T-helper 1 cell (primary cell): ENCODE results near the gene DCPS.
A peak's percentile ranks its signal among the peaks of the same experiment; 100 is the strongest.
"Not testable (repeated sequence)": the region's sequence is repeated elsewhere in the genome, so short reads cannot be mapped to it uniquely, and the experiment has no call there.

ENCODE experiments used
- DNase-seq, 5 donors: peaks; one replicate each; pipeline ENCODE4 v3.0.0-alpha.2; 2012 to 2020

DCPS gene

DNA sequence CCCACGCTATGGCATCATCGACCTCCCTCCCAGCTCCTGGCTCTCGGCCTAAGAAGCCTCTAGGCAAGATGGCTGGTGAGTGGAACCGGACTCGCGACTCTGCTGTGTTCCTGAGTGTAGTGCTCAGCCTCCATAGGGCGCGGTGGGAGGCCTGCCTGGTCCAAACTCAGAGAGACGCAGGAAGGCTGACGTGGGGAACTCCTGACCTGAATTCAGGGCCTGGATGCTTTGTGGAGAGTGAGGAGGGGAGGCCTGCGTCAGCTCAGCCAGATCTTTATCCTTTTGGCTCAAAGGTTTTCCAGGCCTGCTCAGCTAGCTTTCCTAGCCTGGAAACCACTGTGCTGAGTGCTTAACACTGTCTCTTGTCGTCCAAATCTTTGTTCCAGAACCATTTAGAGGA is 13.0 kb upstream of the DCPS start:
- no peak for DNase-seq

DNA sequence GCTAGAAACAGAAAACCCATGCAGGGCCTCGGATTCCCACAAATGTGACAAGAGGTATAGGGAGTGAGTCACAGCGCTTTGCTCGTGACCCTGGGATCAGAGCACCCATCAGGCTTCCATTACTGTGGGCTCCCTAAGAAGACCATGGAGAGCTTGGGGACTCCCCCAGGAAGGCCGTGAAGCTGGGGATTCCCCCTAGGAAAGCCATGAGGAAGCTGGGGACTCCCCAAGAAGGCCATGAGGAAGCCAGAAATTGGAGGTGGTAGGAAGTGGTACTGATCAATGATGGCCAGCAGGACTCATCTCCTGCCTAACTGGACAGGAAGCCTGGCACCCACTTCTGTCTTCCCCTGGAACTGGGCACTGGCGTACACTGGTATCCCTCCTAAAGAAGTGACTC is 10.1 kb upstream of the DCPS start:
- DNase-seq, result no peak

DNA sequence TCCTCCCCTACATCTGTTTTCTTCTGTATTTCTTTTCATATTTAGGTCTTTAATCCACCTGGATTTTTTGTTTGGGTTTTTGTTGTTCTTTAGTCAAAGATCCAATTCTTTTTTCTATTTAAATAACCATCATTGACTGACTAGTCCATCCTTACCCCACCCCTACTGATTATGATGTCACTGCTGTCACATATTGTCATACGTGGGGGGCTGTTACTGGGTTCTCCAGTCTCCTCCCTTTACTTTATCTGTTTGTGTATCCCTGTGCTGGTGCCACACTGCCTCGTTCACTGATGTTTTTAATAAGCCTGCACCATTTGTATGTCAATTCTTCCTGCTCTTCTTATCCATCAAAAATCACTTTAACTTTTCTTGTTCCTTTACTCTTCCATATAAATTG is 6.9 kb upstream of the DCPS start:
- no peak for DNase-seq

DNA sequence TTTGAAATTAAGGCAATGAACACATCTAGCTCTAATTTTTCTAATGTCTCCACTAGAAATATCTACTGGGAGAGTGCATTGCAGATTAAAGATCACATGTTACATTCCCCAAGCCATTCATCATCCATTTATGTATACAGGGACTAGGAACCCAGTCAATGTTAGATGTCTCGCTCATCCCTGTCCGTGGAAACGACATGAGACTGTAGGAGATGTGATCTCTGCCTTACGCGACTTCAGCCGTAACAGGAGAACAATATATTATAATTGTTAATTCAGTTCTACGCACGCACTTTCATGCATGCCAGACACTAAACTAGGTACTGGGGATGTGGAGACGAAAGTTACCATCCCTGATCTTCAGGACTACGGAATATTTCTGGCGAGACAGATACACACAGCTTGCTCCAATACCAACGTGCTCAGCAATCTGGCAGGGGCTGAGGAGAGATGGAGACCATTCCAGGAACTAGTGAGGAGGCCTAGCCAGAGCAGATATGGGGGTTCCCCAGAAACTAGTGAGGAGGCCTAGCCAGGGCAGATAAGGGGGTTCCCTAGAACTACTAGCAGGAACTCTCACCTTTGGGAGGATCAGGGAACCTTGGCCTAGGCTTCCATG is 706 bp downstream of the DCPS start:
- no peak for DNase-seq

DNA sequence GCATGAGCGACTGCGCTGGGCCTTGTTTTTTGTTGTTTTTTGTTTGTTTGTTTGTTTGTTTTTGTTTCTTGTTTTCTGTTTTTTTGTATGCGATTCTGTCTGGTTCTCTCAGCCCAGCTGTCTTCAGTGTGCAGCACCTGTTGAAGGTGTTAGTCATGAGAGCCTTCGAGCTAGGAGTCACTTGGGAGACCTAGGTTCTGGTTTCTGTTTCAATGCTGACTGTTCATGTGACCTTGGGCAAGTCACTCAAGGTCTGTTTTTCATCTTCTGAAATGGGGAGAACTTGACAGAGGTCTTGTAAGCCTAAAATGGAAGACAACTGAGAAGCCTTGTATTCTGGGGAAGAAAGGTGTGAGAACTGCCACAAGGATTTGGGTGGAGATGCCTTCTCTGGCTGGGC is 1.8 kb downstream of the DCPS start:
- peak in 1 of 5 donors; percentile 57 for DNase-seq

DNA sequence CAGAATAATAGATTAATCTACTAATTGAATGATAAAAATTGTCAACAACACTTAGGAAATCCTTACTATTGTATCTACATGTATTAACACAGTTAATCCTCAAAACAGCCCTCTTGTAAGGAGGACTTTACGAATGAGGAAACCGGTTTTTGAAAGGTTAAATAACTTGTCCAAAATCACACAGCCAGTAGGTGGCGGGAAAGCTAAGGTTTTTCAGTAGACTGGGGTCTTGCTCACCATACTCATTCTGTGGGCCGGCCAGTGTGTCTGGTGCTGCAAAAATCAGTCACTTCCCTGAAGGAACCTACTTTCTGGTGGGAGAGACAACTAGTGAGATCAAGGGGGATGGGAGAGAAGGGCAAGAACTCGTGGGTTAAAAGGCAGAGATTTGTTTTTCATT is 3.8 kb downstream of the DCPS start:
- no peak for DNase-seq

DNA sequence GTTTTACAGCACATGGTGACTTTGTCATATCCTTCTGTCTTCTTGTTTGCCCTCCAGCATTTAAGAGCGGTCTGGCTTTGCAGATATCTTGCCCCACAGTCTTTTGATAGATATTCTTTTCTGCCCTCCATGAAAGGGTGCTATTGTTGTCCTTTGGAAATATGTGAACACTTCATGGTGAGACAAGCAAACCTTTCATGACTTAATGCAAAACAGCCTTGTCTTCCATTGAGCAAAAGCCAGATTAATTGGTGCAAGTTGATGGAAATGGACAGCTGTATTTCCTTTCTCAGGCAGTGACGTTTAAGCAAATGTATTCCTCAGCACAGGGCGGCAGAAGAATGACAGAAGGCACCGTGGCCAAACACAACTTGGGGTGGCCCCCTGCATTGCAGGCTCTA is 4.4 kb downstream of the DCPS start:
- no peak for DNase-seq

DNA sequence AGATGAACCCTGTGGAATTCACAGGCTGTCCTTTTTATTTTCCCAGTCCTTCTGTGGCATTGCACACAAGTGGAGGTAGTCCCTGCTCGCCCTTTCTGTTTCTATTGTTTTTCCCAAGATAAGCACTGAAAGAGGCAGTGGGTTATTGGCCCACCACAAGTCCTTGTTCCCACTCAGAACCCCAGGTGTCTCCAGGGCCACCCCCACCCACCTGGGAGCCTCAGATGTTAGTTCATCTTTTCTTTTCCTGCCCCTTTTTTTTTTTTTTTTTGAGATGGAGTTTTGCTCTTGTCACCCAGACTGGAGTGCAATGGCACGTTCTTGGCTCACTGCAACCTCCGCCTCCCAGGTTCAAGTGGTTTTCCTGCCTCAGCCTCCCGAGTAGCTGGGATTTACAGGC is 4.9 kb downstream of the DCPS start:
- DNase-seq, result not testable (repeated sequence)

DNA sequence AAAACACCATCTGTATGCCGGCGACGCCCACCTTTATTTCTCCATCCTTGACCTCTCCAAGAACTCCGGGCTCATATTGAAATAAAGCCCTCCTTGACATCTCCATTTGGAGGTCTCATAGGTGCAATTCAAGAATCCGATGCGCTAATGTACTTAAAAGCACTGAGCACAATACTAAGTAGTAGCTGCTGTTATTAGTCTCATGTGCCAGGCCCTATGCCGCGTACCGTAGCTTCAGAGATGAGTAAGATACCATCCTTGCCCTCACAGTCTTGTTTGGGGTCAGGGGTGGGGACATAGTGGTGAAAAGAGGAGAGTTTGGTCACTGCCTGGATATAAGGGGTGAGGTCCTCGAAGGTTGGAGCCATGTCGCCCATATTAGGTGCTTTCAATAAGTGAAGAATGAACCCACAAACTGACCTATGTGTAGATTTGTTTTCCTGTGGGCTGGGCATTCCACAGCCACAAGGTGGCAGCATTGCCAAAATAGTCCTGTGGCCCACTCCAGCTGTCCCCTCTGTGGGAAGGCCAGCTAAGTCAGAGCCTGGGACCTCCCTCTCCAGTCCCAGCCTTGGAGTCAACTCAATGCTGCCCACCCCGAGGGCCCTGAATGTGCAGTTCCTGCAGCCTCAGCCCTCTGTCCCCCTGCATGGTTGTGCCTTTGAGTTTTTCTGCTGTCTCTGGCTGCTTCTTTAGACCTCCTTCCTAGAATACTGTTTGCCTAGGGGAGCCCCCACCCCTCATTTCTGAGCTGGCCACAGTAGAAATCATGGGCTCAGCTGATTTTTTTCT is 6.5 kb downstream of the DCPS start:
- peak in 4 of 5 donors; percentile 17 to 57 (median 28) for DNase-seq

DNA sequence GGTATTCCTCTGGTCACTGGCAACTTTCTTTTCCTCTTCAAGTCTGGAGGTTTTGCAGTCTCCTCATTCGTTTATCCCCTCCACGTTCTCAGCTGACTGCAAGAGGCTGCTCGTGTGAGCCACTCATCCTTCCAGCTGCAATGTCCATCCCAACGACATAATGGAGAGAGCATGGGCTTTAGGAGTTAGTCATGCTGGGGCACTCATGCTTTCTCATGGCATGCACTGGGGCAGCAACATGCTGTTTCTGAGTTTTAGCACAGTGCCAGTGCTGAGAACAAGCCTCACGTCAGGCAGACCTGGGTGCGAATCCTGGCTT is 7.1 kb downstream of the DCPS start:
- DNase-seq, result no peak

DNA sequence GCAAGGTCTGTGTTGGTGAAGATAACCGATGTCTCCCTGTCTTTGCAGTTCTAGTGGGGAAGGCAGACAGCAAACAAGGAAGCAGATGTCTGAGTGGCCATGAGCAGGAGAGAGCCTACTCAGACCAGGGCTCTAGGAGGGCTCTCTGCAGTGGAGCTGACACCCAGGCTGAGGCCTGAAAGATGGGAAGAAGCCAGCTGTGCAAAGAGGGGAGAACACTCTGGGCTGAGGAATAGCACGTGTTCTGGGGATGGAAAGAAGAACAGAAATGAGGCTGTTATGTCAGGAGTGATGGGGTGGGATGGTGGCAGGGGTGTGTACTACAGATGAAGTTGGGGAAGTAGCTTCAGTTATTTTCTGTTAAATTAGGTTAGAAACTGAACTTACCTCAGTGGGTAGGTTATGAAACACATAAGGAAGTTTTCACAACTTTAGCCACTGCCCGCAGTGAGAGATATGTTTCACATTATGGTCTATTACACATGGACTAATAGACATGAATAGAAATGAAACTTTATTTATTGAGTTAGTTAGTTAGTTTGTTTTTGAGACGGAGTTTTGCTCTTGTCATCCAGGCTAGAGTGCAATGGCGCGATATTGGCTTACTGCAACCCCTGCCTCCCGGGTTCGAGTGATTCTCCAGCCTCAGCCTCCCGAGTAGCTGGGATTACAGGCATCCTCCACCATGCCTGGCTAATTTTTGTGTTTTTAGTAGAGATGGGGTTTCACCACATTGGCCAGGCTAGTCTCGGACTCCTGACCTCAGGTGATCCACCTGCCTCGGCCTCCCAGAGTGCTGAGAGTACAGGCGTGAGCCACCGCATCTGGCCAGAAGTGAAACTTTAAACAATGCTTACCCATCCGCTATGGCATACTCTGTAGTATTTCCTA is 7.8 kb downstream of the DCPS start:
- DNase-seq, result no peak

DNA sequence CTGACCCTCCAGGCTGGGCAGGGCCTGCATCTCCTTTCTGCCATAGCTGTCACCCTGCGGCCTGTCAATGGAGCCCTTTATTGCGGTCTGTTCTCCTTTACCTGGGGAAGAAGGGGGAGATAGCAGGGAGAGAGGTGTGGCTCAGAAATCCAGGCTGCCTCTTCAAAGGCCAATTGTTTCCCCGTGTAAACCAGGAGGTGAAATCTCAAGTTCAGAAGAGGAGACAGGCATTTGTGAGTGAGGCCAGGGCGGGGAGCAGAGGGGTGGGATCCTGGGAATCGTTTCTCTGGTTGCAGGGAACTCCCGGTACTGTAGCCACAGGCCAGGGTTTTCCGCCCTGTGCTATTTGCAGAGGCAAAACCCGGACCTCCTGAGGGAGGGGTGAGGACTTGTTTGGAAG is 9.1 kb downstream of the DCPS start:
- DNase-seq, result no peak

DNA sequence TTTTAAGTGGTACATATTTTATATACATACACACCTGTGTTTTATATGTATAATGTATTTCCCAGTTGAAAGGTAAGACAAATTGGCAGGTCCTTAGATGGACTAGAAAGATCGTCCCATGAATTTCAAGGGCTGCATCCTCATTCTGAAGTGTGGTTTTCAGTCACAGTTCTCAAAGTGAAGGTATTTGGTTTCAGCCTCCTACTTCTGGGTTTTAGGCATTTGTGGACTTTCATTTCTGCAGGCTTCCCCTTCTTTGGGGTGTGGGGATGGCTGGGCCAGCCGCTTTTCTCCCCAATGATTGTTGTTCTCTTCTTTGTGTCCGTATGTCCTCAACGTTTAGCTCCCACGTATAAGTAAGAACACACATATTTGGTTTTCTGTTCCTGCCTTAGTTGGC is 10.0 kb downstream of the DCPS start:
- no peak for DNase-seq

DNA sequence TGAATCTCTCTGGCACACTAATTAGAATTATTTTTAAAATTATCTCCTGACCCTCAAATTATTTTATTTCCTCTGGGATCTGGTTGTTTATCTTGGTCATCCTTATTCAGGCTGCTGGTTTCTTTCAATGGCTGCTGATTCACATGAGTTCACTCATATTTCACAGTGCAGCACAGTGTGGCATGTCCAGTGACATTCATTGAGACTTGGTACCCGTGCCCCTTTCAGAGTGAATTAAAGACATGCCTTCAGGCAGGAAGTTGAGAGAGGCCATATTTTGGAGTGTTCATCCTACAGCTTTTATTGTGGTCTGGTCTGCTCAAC is 13.5 kb downstream of the DCPS start:
- DNase-seq, result no peak

DNA sequence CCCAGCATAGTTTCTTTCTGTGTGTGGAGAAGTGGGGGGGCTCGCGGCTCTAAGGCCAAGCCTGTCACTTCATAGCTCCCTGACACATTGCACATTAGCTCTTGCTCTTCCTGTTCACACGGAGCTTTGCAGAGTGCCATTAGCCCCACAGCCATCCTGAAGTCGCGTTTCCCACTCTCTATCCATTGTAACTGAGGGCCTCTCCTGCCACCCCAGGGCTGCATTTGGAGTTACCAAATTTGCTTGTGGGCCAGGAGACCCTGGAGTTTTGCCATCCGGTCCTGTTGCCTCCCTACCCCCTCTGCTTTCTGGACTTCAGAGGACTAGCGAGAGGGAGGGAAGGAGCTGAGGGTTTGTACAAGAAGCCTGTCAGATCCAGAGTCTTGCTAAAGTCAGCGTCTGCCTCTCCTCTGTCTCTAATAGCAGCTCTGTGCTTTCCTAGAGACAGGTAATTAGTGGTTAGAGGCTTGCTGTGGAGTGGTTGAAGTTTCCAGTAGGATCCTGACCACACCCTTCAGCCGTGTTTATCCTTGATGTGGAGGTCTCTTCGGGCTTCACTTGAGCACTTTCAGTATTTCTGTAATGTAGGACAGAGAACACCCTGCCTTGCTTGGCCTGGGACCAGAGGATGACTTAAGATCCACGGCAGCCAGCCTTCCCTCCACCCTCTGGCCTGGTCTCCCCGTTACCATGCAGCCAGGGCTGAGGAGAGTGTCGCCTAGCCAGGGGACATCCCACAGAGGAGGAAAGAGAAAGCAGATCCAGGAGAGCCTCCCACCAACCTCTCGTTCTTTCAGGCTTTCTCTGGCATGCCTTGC is 14.1 kb downstream of the DCPS start:
- DNase-seq, result peak in 1 of 5 donors; percentile 26

DNA sequence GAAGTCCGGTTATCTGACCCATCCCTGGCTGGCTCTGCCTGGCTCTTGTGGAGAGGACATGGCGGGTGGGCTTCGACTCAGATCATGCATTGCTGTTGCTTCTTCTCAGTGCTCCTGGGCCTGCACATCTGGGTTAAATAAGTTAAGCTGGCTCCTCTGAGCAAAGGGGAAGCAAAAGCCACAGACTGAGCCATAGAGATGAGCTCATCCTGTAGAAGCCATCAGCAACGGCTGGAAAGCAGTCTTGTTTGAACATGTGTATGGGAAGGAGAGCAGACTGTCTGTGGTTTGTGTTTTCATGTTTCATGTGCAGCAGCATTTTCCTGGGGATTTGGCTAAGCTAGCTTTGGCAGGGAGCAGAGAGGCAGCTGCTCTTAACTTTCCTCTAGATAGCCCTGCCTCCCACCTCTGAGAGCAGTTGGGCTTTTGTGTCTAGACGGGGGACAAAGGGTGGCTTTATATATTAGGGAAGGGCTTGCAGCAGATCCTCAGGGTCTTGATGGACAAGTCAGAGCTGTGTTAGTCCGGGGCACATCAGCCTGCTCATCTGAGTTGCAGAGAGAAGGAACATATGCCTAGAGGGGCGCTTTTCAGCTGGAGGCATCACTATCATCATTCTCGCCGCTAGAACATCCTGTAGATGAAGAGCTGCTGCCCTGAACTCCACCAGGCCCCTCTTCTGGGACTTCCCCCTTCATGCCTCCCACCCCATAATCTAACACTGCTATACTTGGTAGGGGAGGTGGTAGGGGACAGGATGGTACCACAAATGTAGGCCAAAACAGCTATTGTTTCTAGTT is 14.9 kb downstream of the DCPS start:
- peak in 1 of 5 donors; percentile 38 for DNase-seq

DNA sequence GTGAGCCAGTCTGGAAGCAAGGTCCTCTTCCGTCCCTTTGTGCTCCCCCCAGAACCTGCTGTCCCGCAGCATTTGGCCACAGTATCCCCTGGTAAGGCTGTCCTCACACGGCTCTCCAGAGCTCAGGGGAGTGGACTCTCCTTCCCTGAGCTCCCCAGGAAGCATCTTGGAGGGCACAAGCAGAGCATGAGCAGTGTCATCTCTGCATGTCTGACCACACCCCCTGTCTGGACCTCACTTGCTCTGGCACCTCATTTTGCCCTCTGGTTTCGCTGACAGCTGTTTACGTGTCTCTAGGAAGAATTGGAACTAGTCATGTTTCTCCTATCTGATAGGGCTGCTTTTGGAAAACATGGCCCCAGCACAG is 15.5 kb downstream of the DCPS start:
- no peak for DNase-seq

DNA sequence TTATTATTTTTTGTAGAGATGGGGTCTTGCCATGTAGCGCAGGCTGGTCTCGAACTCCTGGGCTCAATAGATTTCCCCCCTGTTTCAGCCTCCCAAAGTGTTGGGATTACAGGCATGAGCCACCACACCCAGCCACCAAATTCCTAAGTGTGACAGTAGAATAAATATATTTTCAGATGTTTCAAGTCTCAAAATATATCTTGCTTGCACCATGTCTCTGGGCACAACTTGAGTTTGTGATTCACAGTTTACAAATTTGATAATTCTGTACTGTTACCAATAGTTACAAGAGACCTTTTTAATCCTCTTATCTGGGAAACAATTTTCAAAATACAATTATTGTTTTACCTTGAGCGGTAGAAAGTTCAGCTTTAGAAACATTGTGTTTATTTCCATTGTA is 19.1 kb downstream of the DCPS start:
- no peak for DNase-seq

DNA sequence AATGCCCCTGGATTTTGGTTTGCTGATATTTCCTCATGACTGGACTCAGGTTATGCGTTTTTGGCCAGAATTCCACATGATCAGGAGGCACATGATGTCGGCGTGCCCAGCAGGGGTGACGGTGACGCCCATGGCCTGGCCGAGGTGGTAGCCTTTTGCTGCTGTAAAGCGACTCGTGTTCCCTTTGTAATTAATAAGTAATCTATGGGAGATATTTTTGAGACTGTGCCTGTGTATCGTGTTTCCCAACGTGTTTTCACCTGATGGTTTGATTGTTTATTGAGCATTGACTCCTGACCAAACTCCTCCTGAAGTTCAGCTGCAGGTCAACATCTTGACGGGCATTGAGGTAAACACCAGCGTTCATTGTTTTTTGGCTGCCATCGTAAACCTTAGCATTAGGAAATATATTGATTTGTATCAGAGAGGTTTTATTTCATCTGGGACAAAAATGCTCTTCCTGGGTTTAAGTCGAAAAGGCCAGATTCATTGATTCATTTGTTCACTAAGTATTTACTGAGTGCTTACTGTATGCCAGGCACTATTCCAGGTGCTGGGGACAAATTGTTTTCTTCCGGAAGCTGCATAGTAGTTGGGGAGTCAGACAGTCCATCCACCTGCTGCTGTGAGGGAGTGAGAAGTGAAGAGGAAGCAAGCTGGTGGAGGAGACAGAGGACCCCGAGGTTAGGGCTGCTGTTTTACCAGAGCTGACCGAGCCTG is 23.6 kb downstream of the DCPS start:
- DNase-seq, result no peak

DNA sequence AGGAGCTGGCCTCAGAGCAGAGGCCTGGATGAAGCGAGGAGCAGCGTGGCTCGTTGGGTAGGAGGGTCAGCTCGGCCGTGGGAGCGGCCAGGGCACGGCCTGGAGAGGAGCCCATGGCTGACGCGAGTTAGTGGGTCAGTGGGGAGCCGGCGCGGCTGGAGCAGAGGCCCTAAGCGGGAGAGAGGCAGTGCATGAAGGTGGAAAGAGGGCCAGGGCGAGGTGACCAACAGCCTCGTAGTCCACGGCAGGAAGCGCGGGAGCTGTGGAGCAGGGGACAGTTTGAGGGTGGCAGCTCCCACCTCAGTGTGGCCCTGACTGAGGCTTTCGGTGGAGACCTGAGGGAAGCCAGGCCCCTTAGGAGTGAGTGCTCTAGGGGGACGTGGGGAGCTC is 24.1 kb downstream of the DCPS start:
- DNase-seq, result no peak

DNA sequence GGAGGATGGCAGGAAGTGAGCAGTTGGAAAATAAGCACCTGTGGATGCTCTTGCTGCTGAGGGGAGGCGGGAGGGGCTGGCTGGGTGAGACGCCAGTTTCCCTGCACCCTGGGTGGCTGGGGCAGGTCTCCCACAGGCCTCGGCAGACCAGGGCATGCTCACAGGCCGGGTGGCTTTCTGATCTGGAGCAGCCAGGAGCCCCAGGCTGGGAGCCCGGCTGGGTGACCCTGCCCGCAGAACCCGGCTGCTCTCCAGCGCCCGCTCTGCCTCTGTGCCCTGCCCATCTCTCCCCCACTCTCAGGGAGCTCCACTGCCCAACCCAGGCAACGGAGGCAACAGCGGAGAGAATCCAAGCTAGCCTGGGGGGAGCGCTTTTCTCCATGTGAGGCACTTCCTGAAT is 24.6 kb downstream of the DCPS start:
- DNase-seq, result no peak
